ENCODE data around the gene GYPB.
"Not testable (repeated sequence)": the region's sequence is repeated elsewhere in the genome, so short reads cannot be mapped to it uniquely, and the experiment has no call there.

GYPB gene

GRCh38 chr4:144019277-144019676 is at the start of gene GYPB:
Gene GYPB (minus strand): TSS chr4:144019380. CDS start chr4:144019287, 93 bp downstream.
- H3K36me3 ChIP-seq (ENCODE audit: insufficient read depth, low read length); H2AFZ ChIP-seq (ENCODE audit: low read length); H3F3A ChIP-seq (ENCODE audit: low read depth); H3K79me2 ChIP-seq (ENCODE audit: insufficient read depth, low read length); H3K4me2 ChIP-seq (ENCODE audit: low read depth, low read length, poor library complexity, severe bottlenecking); H4K20me1 ChIP-seq (ENCODE audit: insufficient read depth, low read length, poor library complexity, severe bottlenecking); H3K9me3 ChIP-seq (ENCODE audit: insufficient read depth, low read depth, low read length); H3K9ac ChIP-seq (ENCODE audit: low read depth, low read length, poor library complexity, severe bottlenecking); H3K9me2 ChIP-seq (replicated peaks; ENCODE audit: low read depth, low read length); H3K27me3 ChIP-seq (ENCODE audit: insufficient read depth, low read length, poor library complexity, severe bottlenecking); H3K4me3 ChIP-seq (ENCODE audit: low read length, poor library complexity, severe bottlenecking); H3K4me1 ChIP-seq (ENCODE audit: insufficient read depth, low read length, poor library complexity, severe bottlenecking): not testable (repeated sequence)

DNA sequence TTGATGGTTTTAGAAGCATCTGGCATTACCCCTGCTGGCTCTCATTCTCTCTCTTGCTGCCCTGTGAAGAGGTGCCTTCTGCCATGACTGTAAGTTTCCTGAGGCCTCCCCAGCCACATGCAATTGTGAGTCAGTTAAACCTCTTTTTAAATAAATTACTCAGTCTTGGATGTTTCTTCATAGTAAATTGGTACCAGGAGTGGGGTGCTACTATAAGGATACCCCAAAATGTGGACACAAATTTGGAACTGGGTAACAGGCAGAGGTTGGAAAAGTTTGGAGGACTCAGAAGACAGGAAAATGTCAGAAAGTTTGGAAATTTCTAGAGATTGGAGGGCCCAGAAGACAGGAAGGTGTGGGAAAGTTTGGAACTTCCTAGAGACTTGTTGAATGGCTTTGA is 42.4 kb upstream of the GYPB start:
- not testable (repeated sequence) for H3K4me3 ChIP-seq (ENCODE audit: low read length, poor library complexity, severe bottlenecking); H3K27me3 ChIP-seq (ENCODE audit: insufficient read depth, low read length, poor library complexity, severe bottlenecking); H3F3A ChIP-seq (ENCODE audit: low read depth); H3K9me2 ChIP-seq (replicated peaks; ENCODE audit: low read depth, low read length); H3K9me3 ChIP-seq (ENCODE audit: insufficient read depth, low read depth, low read length); H2AFZ ChIP-seq (ENCODE audit: low read length); H3K79me2 ChIP-seq (ENCODE audit: insufficient read depth, low read length); H3K36me3 ChIP-seq (ENCODE audit: insufficient read depth, low read length); H3K4me2 ChIP-seq (ENCODE audit: low read depth, low read length, poor library complexity, severe bottlenecking); H3K4me1 ChIP-seq (ENCODE audit: insufficient read depth, low read length, poor library complexity, severe bottlenecking); H4K20me1 ChIP-seq (ENCODE audit: insufficient read depth, low read length, poor library complexity, severe bottlenecking); H3K9ac ChIP-seq (ENCODE audit: low read depth, low read length, poor library complexity, severe bottlenecking)

GRCh38 chr4:144060234-144060859 is 41.2 kb upstream of the GYPB start:
- H3K9me2 ChIP-seq (replicated peaks; ENCODE audit: low read depth, low read length); H3K9ac ChIP-seq (ENCODE audit: low read depth, low read length, poor library complexity, severe bottlenecking); H3K36me3 ChIP-seq (ENCODE audit: insufficient read depth, low read length); H2AFZ ChIP-seq (ENCODE audit: low read length); H3K9me3 ChIP-seq (ENCODE audit: insufficient read depth, low read depth, low read length); H3K4me3 ChIP-seq (ENCODE audit: low read length, poor library complexity, severe bottlenecking); H4K20me1 ChIP-seq (ENCODE audit: insufficient read depth, low read length, poor library complexity, severe bottlenecking); H3K4me1 ChIP-seq (ENCODE audit: insufficient read depth, low read length, poor library complexity, severe bottlenecking); H3F3A ChIP-seq (ENCODE audit: low read depth); H3K4me2 ChIP-seq (ENCODE audit: low read depth, low read length, poor library complexity, severe bottlenecking); H3K79me2 ChIP-seq (ENCODE audit: insufficient read depth, low read length); H3K27me3 ChIP-seq (ENCODE audit: insufficient read depth, low read length, poor library complexity, severe bottlenecking): not testable (repeated sequence)

GRCh38 chr4:144056800-144057199 is 37.6 kb upstream of the GYPB start:
- no peaks in the 10 kb centered on the region for H3K9me3 ChIP-seq (ENCODE audit: insufficient read depth, low read depth, low read length)
- no peak overlapping the region for H3K4me2 ChIP-seq (ENCODE audit: low read depth, low read length, poor library complexity, severe bottlenecking)
- H3K9ac ChIP-seq (ENCODE audit: low read depth, low read length, poor library complexity, severe bottlenecking) = no peak overlapping the region
- H3K79me2 ChIP-seq (ENCODE audit: insufficient read depth, low read length) = no peaks in the 10 kb centered on the region
- H3F3A ChIP-seq (ENCODE audit: low read depth) = no peaks in the 10 kb centered on the region
- H3K4me1 ChIP-seq (ENCODE audit: insufficient read depth, low read length, poor library complexity, severe bottlenecking) = peaks cover 2% of the 10 kb centered on the region
- H4K20me1 ChIP-seq (ENCODE audit: insufficient read depth, low read length, poor library complexity, severe bottlenecking) = no peaks in the 10 kb centered on the region
- no peak overlapping the region for H3K4me3 ChIP-seq (ENCODE audit: low read length, poor library complexity, severe bottlenecking)
- no peaks in the 10 kb centered on the region for H3K9me2 ChIP-seq (replicated peaks; ENCODE audit: low read depth, low read length)
- TF ChIP-seq, protein P1, sequence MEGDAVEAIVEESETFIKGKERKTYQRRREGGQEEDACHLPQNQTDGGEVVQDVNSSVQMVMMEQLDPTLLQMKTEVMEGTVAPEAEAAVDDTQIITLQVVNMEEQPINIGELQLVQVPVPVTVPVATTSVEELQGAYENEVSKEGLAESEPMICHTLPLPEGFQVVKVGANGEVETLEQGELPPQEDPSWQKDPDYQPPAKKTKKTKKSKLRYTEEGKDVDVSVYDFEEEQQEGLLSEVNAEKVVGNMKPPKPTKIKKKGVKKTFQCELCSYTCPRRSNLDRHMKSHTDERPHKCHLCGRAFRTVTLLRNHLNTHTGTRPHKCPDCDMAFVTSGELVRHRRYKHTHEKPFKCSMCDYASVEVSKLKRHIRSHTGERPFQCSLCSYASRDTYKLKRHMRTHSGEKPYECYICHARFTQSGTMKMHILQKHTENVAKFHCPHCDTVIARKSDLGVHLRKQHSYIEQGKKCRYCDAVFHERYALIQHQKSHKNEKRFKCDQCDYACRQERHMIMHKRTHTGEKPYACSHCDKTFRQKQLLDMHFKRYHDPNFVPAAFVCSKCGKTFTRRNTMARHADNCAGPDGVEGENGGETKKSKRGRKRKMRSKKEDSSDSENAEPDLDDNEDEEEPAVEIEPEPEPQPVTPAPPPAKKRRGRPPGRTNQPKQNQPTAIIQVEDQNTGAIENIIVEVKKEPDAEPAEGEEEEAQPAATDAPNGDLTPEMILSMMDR (conservative IDR thresholded peaks at IDR 0.05; ENCODE audit: low read length) = no peak
- TF ChIP-seq EZH2phosphoT487 (IDR thresholded peaks at IDR 0.05; ENCODE audit: borderline replicate concordance) = no peak
- no peaks in the 10 kb centered on the region for H3K27me3 ChIP-seq (ENCODE audit: insufficient read depth, low read length, poor library complexity, severe bottlenecking)
- no peak overlapping the region for H2AFZ ChIP-seq (ENCODE audit: low read length)
- no peaks in the 10 kb centered on the region for H3K36me3 ChIP-seq (ENCODE audit: insufficient read depth, low read length)

GRCh38 chr4:144055336-144055735 is 36.2 kb upstream of the GYPB start:
- H3K9me3 ChIP-seq (ENCODE audit: insufficient read depth, low read depth, low read length); H3K4me1 ChIP-seq (ENCODE audit: insufficient read depth, low read length, poor library complexity, severe bottlenecking); H3K4me2 ChIP-seq (ENCODE audit: low read depth, low read length, poor library complexity, severe bottlenecking); H3K79me2 ChIP-seq (ENCODE audit: insufficient read depth, low read length); H3K9me2 ChIP-seq (replicated peaks; ENCODE audit: low read depth, low read length); H2AFZ ChIP-seq (ENCODE audit: low read length); H3F3A ChIP-seq (ENCODE audit: low read depth); H3K27me3 ChIP-seq (ENCODE audit: insufficient read depth, low read length, poor library complexity, severe bottlenecking); H3K36me3 ChIP-seq (ENCODE audit: insufficient read depth, low read length); H4K20me1 ChIP-seq (ENCODE audit: insufficient read depth, low read length, poor library complexity, severe bottlenecking); H3K4me3 ChIP-seq (ENCODE audit: low read length, poor library complexity, severe bottlenecking); H3K9ac ChIP-seq (ENCODE audit: low read depth, low read length, poor library complexity, severe bottlenecking): not testable (repeated sequence)

DNA sequence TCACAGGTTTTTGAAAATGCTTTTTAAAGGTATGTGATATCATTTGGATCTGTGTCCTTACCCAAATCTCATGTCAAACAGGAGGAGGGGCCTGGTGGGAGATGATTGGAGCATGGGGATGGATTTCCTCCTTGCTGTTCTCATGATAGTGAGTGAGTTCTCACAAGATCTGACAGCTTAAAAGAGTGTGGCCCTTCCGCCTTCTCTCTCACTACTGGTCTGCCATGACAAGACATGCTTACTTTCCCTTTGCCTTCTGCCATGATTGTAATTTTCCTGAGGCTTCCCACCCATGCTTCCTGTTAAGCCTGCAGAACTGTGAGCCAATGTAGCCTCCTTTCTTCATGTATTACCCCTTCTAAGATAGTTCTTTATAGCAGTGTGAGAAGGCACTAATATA is 32.3 kb upstream of the GYPB start:
- H4K20me1 ChIP-seq (ENCODE audit: insufficient read depth, low read length, poor library complexity, severe bottlenecking); H2AFZ ChIP-seq (ENCODE audit: low read length); H3K9me2 ChIP-seq (replicated peaks; ENCODE audit: low read depth, low read length): not testable (repeated sequence)

GRCh38 chr4:144050631-144051030 is 31.5 kb upstream of the GYPB start:
- H3K27me3 ChIP-seq (ENCODE audit: insufficient read depth, low read length, poor library complexity, severe bottlenecking); H3K36me3 ChIP-seq (ENCODE audit: insufficient read depth, low read length); H3K4me1 ChIP-seq (ENCODE audit: insufficient read depth, low read length, poor library complexity, severe bottlenecking); H2AFZ ChIP-seq (ENCODE audit: low read length); H3K9me2 ChIP-seq (replicated peaks; ENCODE audit: low read depth, low read length); H3K79me2 ChIP-seq (ENCODE audit: insufficient read depth, low read length); H3F3A ChIP-seq (ENCODE audit: low read depth); H3K9ac ChIP-seq (ENCODE audit: low read depth, low read length, poor library complexity, severe bottlenecking); H3K9me3 ChIP-seq (ENCODE audit: insufficient read depth, low read depth, low read length); H3K4me3 ChIP-seq (ENCODE audit: low read length, poor library complexity, severe bottlenecking); H4K20me1 ChIP-seq (ENCODE audit: insufficient read depth, low read length, poor library complexity, severe bottlenecking); H3K4me2 ChIP-seq (ENCODE audit: low read depth, low read length, poor library complexity, severe bottlenecking): not testable (repeated sequence)

More for the DNA sequence above, 32.3 kb upstream of the GYPB start:
- H3K4me1 ChIP-seq (ENCODE audit: insufficient read depth, low read length, poor library complexity, severe bottlenecking); H3K9me3 ChIP-seq (ENCODE audit: insufficient read depth, low read depth, low read length); H3K27me3 ChIP-seq (ENCODE audit: insufficient read depth, low read length, poor library complexity, severe bottlenecking); H3K9ac ChIP-seq (ENCODE audit: low read depth, low read length, poor library complexity, severe bottlenecking); H3K4me3 ChIP-seq (ENCODE audit: low read length, poor library complexity, severe bottlenecking); H3F3A ChIP-seq (ENCODE audit: low read depth); H3K79me2 ChIP-seq (ENCODE audit: insufficient read depth, low read length); H3K4me2 ChIP-seq (ENCODE audit: low read depth, low read length, poor library complexity, severe bottlenecking); H3K36me3 ChIP-seq (ENCODE audit: insufficient read depth, low read length): not testable (repeated sequence)
